IMR-90 (cell line): ENCODE measurements around the gene ZNF76. TPM values are rescaled to one million over a fixed set of nuclear protein-coding genes. Genes with fewer than 3 reads are reported as not detected.

ENCODE experiments used
- ATAC-seq: fragments of 200-7000 bp; cut with Tn5 transposase; 2 replicates; pipeline ENCODE4 v1.9.1; 2020; ENCODE audit warnings: low read depth, mild to moderate bottlenecking, moderate library complexity
- BruUV-seq: library from RNA; stranded (reverse); fragments of 400-500 nt; replicated peaks from 2 replicates; lab custom pipeline; 2021; lab: Mats Ljungman, UMichigan
- CTCF ChIA-PET: fragments of 300-600 bp; formaldehyde crosslinking; extraction: SDS; loops from one replicate; lab custom pipeline; 2021; ENCODE audit warnings: antibody characterized with exemption; lab: Yijun Ruan, JAX
- POLR2A ChIA-PET: fragments of 300-600 bp; sonication (Branson Sonifier 250); formaldehyde crosslinking; loops from one replicate; lab custom pipeline; 2022; ENCODE audit warnings: antibody characterized with exemption; ENCODE audit not compliant: unreplicated experiment; lab: Charles Lee
- DNase-seq: peaks from one replicate; pipeline ENCODE4 v3.0.0; 2013
- H2AFZ ChIP-seq: replicated peaks from 2 replicates; pipeline ENCODE3; 2013; ENCODE audit warnings: low read length, mild to moderate bottlenecking; ENCODE audit not compliant: poor library complexity
- H2AK5ac ChIP-seq: 2 replicates; pipeline ENCODE4 v1.6.1; 2013; ENCODE audit warnings: low read depth, low read length, inconsistent platforms
- H2AK9ac ChIP-seq: replicated peaks from 2 replicates; pipeline ENCODE3; 2013; ENCODE audit warnings: mild to moderate bottlenecking, low read depth, low read length, moderate library complexity; ENCODE audit not compliant: poor library complexity
- H2BK120ac ChIP-seq: 2 replicates; pipeline ENCODE4 v1.6.1; 2013; ENCODE audit warnings: low read depth, low read length, inconsistent platforms
- H2BK15ac ChIP-seq: 3 replicates; pipeline ENCODE4 v1.6.1; 2013; ENCODE audit warnings: low read depth, low read length, inconsistent platforms
- H2BK20ac ChIP-seq: 2 replicates; pipeline ENCODE4 v1.6.1; 2013; ENCODE audit warnings: low read depth, mild to moderate bottlenecking, inconsistent platforms, low read length, moderate library complexity
- H2BK5ac ChIP-seq: 2 replicates; pipeline ENCODE4 v1.6.1; 2013; ENCODE audit warnings: mild to moderate bottlenecking, low read depth, low read length, inconsistent platforms; ENCODE audit not compliant: poor library complexity, severe bottlenecking
- H3K14ac ChIP-seq: replicated peaks from 2 replicates; pipeline ENCODE4 v1.6.1; 2013; ENCODE audit warnings: low read depth, low read length, inconsistent platforms
- H3K18ac ChIP-seq: 2 replicates; pipeline ENCODE4 v1.6.1; 2013; ENCODE audit warnings: low read depth, low read length, control low read depth
- H3K23ac ChIP-seq: 2 replicates; pipeline ENCODE4 v1.6.1; 2013; ENCODE audit warnings: low read depth, low read length, inconsistent platforms
- H3K27ac ChIP-seq: 2 replicates; pipeline ENCODE4 v1.5.1; 2013; ENCODE audit warnings: mild to moderate bottlenecking, control low read depth, low read length; ENCODE audit not compliant: insufficient read depth
- H3K27me3 ChIP-seq: 2 replicates; pipeline ENCODE4 v1.6.1; 2013; ENCODE audit warnings: low read length; ENCODE audit not compliant: control insufficient read depth, insufficient read depth
- H3K36me3 ChIP-seq: 2 replicates; pipeline ENCODE4 v1.6.1; 2013; ENCODE audit warnings: low read length, mixed read lengths; ENCODE audit not compliant: control insufficient read depth, insufficient read depth
- H3K4ac ChIP-seq: 2 replicates; pipeline ENCODE4 v1.6.1; 2013; ENCODE audit warnings: low read depth, low read length, inconsistent platforms
- H3K4me1 ChIP-seq: 2 replicates; pipeline ENCODE4 v1.6.1; 2013; ENCODE audit warnings: low read length, mixed read lengths; ENCODE audit not compliant: control insufficient read depth, insufficient read depth
- H3K4me2 ChIP-seq: 2 replicates; pipeline ENCODE4 v1.6.1; 2013; ENCODE audit warnings: low read depth, mild to moderate bottlenecking, control low read depth, low read length, moderate library complexity
- H3K4me3 ChIP-seq: 2 replicates; pipeline ENCODE4 v1.5.1; 2013; ENCODE audit warnings: low read depth, mild to moderate bottlenecking, control low read depth, low read length, moderate library complexity; ENCODE audit not compliant: insufficient read depth
- H3K56ac ChIP-seq: 2 replicates; pipeline ENCODE4 v1.6.1; 2013; ENCODE audit warnings: low read length, inconsistent platforms; ENCODE audit not compliant: insufficient read depth; ENCODE audit errors: extremely low read depth
- H3K79me1 ChIP-seq, 2 experiments: 2 replicates each; pipeline ENCODE4 v1.6.1; 2013; ENCODE audit warnings: low read length in 2 of 2, inconsistent platforms in 1 of 2, low read depth in 1 of 2
- H3K9ac ChIP-seq: 2 replicates; pipeline ENCODE4 v1.6.1; 2013; ENCODE audit warnings: low read depth, low read length, control low read depth
- H3K9me1 ChIP-seq: 2 replicates; pipeline ENCODE4 v1.6.1; 2013; ENCODE audit warnings: low read length, inconsistent platforms; ENCODE audit not compliant: insufficient read depth
- H3K9me3 ChIP-seq: 2 replicates; pipeline ENCODE4 v1.6.1; 2013; ENCODE audit warnings: low read length; ENCODE audit not compliant: control insufficient read depth, insufficient read depth
- H4K20me1 ChIP-seq: 2 replicates; pipeline ENCODE4 v1.6.1; 2013; ENCODE audit warnings: low read length, inconsistent platforms; ENCODE audit not compliant: insufficient read depth
- H4K5ac ChIP-seq: 2 replicates; pipeline ENCODE4 v1.6.1; 2013; ENCODE audit warnings: mild to moderate bottlenecking, low read depth, low read length, control low read depth
- H4K8ac ChIP-seq, 2 experiments: 2 replicates each; pipeline ENCODE4 v1.6.1; 2013; ENCODE audit warnings: low read depth in 2 of 2, low read length in 2 of 2, control low read depth in 1 of 2, inconsistent platforms in 1 of 2
- H4K91ac ChIP-seq: 2 replicates; pipeline ENCODE4 v1.6.1; 2013; ENCODE audit warnings: low read depth, low read length, inconsistent platforms; ENCODE audit not compliant: insufficient read depth
- BHLHE40 ChIP-seq: fragments of 150-350 bp; IDR thresholded peaks from 2 replicates; pipeline ENCODE4 v1.6.1; 2016; ENCODE audit warnings: mild to moderate bottlenecking, low read depth, low read length
- CEBPB ChIP-seq: IDR thresholded peaks from 2 replicates; pipeline ENCODE4 v1.6.1; 2012; ENCODE audit warnings: low read depth, low read length, improper control_type of control experiment
- CHD1 ChIP-seq: IDR thresholded peaks from 2 replicates; pipeline ENCODE4 v1.6.1; 2012; ENCODE audit warnings: low read depth, low read length, improper control_type of control experiment
- ELK1 ChIP-seq: fragments of 150-350 bp; IDR thresholded peaks from 2 replicates; pipeline ENCODE4 v1.6.1; 2016; ENCODE audit warnings: low read depth, mild to moderate bottlenecking, low read length, moderate library complexity, borderline replicate concordance
- FOS ChIP-seq: fragments of 150-350 bp; IDR thresholded peaks from 2 replicates; pipeline ENCODE4 v1.6.1; 2016; ENCODE audit warnings: low read depth, low read length
- MAFK ChIP-seq: IDR thresholded peaks from 2 replicates; pipeline ENCODE4 v1.6.1; 2012; ENCODE audit warnings: low read depth, low read length, improper control_type of control experiment
- MAZ ChIP-seq: IDR thresholded peaks from 2 replicates; pipeline ENCODE4 v1.6.1; 2012; ENCODE audit warnings: low read depth, mild to moderate bottlenecking, low read length, improper control_type of control experiment, moderate library complexity, borderline replicate concordance
- MXI1 ChIP-seq: IDR thresholded peaks from 2 replicates; pipeline ENCODE4 v1.6.1; 2012; ENCODE audit warnings: low read depth, mild to moderate bottlenecking, low read length, moderate library complexity, borderline replicate concordance
- NFE2L2 ChIP-seq: fragments of 150-350 bp; IDR thresholded peaks from 2 replicates; pipeline ENCODE4 v1.6.1; 2016; ENCODE audit warnings: low read depth, mild to moderate bottlenecking, low read length
- POLR2A ChIP-seq: IDR thresholded peaks from 2 replicates; pipeline ENCODE4 v1.6.1; 2012; ENCODE audit warnings: mild to moderate bottlenecking, low read depth, low read length
- RAD21 ChIP-seq: IDR thresholded peaks from 2 replicates; pipeline ENCODE4 v1.6.1; 2012; ENCODE audit warnings: low read length, improper control_type of control experiment
- RCOR1 ChIP-seq: IDR thresholded peaks from 2 replicates; pipeline ENCODE4 v1.6.1; 2012; ENCODE audit warnings: mild to moderate bottlenecking, low read length, improper control_type of control experiment; ENCODE audit not compliant: insufficient replicate concordance
- RFX5 ChIP-seq: IDR thresholded peaks from 2 replicates; pipeline ENCODE4 v1.8.0; 2012; ENCODE audit warnings: low read depth, mild to moderate bottlenecking, low read length, moderate library complexity
- SMC3 ChIP-seq: fragments of 150-350 bp; IDR thresholded peaks from 2 replicates; pipeline ENCODE4 v1.6.1; 2016; ENCODE audit warnings: low read depth, mild to moderate bottlenecking, antibody characterized with exemption, low read length, moderate library complexity
- USF2 ChIP-seq: fragments of 150-350 bp; IDR thresholded peaks from 2 replicates; pipeline ENCODE4 v1.6.1; 2017; ENCODE audit warnings: mild to moderate bottlenecking, antibody characterized with exemption, low read length, low read depth
- WGBS, 2 experiments: methylation state at CpG; one replicate each; pipeline versions ENCODE4 v1.1.5 to v1.1.7; 2013; ENCODE audit warnings: missing lambda C conversion rate in 2 of 2; ENCODE audit not compliant: insufficient read length in 1 of 2; ENCODE audit errors: extremely low coverage in 2 of 2; 5-methylcytosine and 5-hydroxymethylcytosine counted together
- dilution Hi-C: fragments of 300-500 bp; cut with HindIII; formaldehyde crosslinking; loops from one replicate; pipeline ENCODE4 v1.14.3; 2018; ENCODE audit warnings: low sequenced_read_pairs; ENCODE audit not compliant: unreplicated experiment
- in situ Hi-C: fragments of 300-500 bp; cut with MboI; formaldehyde crosslinking; loops from 3 replicates; pipeline ENCODE4 v1.14.3; 2019; ENCODE audit warnings: low sequenced_read_pairs, inconsistent platforms, mixed read lengths
- intact Hi-C: fragments of 100-400 bp; cut with micrococcal nuclease; formaldehyde crosslinking; loops from 2 replicates; pipeline ENCODE4 v1.10.0; 2022
- polyA plus RNA-seq, 3 experiments: library from polyadenylated mRNA; depleted of rRNA; stranded (reverse); fragments of >200 nt; gene quantifications; 2 replicates each; pipeline ENCODE4 v1.2.3, GENCODE V29; 2012; ENCODE audit warnings: low replicate concordance in 1 of 3
- total RNA-seq: library from RNA; depleted of rRNA; stranded (reverse); fragments of >200 nt; gene quantifications from 2 replicates; pipeline ENCODE4 v1.2.3, GENCODE V29; 2012

The ZNF76 gene
- total and polyA plus RNA-seq, 2 of the 4 experiments (the other 2 are of a cell fraction) = 19.9 to 21.1 TPM

GRCh38 chr6:35302604-35303241 lies 43.2 kb downstream of the ZNF76 start:
- intact Hi-C loops = no loop called here
- H4K20me1 ChIP-seq = no peaks in the 10 kb centered on the region
- no peak overlapping the region for H3K4me3 ChIP-seq
- no peaks in the 10 kb centered on the region for H3K36me3 ChIP-seq
- peak; percentile 67 for ATAC-seq
- DNase-seq = peak; percentile 9
- H3K27me3 ChIP-seq = peaks cover under 1% of the 10 kb centered on the region; the same call in 1 of the 2 replicates
- H3K4me1 ChIP-seq = peaks cover 6% of the 10 kb centered on the region
- H4K8ac ChIP-seq = peak overlapping the region; percentile 70 to 83
- H2BK15ac ChIP-seq = no peak overlapping the region; the same call in 2 of the 3 replicates
- no peak overlapping the region for H3K14ac ChIP-seq
- H3K9ac ChIP-seq = no peak overlapping the region; the same call in 1 of the 2 replicates
- no peak overlapping the region for H3K4me2 ChIP-seq
- POLR2A ChIA-PET = no interaction called here
- no peak overlapping the region for H2AK5ac ChIP-seq
- H4K5ac ChIP-seq = no peak overlapping the region; the same call in 1 of the 2 replicates
- H2BK5ac ChIP-seq = no peak overlapping the region
- H3K27ac ChIP-seq = no peak overlapping the region
- BruUV-seq = no TSS peak
- H4K91ac ChIP-seq = no peak overlapping the region; the same call in 1 of the 2 replicates
- in situ Hi-C loops = loop anchor here (25.0 kb wide), 1 partner anchor 435 kb away; the partner anchor contains the start of gene ARMC12
- dilution Hi-C loops = no loop called here
- no peak overlapping the region for H3K56ac ChIP-seq
- 0 out of 2 replicates have a peak overlapping the region, but pooled peaks have one; percentile 62 for H3K4ac ChIP-seq
- peaks cover 4% of the 10 kb centered on the region; the same call in 1 of the 2 replicates for H3K9me1 ChIP-seq
- H3K9me3 ChIP-seq = no peaks in the 10 kb centered on the region
- H2AFZ ChIP-seq = peak overlapping the region; percentile 86
- no peak overlapping the region for H3K23ac ChIP-seq
- no peak overlapping the region for H3K18ac ChIP-seq
- H2BK120ac ChIP-seq = no peak overlapping the region
- no peaks in the 10 kb centered on the region for H3K79me1 ChIP-seq
- 33% methylated on average over 1 of the region's 6 CpGs; no CpG with 5 or more reads in 1 of the 2 experiments for WGBS, 2 experiments
- no peak overlapping the region for H2AK9ac ChIP-seq
- H2BK20ac ChIP-seq = no peak overlapping the region
- CTCF ChIA-PET = no interaction called here
- TF ChIP-seq MAZ = no peak
- no peak for TF ChIP-seq USF2
- no peak for TF ChIP-seq FOS
- no peak for TF ChIP-seq CHD1
- TF ChIP-seq NFE2L2 = no peak
- TF ChIP-seq MAFK = no peak
- no peak for TF ChIP-seq MXI1
- TF ChIP-seq CEBPB = no peak
- TF ChIP-seq RAD21 = no peak
- no peak for TF ChIP-seq RFX5
- no peak for TF ChIP-seq ELK1
- no peak for TF ChIP-seq BHLHE40
- TF ChIP-seq POLR2A = no peak
- TF ChIP-seq SMC3 = no peak
- no peak for TF ChIP-seq RCOR1
